Pons (tissue), 1 donor: ENCODE data around the gene APOD.
"Not testable (repeated sequence)": the region's sequence is repeated elsewhere in the genome, so short reads cannot be mapped to it uniquely, and the experiment has no call there.

Experiments used
- DNase-seq: peaks from one replicate; pipeline ENCODE4 v3.0.0-alpha.2; 2016; ENCODE audit warnings: low spot score

Gene APOD

DNA sequence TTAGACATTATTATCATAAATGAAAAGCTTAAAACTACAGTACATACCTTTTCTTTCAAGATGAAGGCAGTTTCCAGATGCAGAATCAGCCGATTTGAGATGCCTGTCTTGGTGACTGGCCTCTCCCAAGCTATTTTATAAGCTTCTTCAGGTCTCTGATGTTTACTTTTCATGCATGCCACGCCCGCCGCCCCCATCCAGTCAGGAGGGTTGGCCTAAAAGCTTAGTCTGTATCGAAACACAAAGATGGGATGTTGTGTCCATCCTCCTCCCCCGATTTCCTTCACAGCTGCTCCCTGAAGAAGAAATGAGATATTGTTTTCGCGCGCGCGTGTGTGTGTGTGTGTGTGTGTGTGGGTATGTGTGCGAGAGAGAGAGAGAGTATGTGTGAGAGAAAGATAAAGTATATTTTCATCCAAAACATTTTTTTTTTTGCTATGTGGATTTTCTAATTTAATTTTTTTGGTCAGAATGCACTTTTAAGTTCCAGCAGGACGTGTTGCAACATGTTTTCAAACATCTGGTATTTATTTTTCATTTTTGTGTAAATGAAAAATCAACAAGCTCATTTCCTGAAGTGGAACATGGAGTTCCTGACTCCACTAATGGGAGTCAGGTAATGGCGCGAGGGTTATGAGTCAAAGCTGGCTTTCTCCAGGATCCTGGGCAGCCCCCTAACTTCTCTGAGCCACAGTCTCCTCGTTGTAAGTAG lies at the start of gene APOD:
Gene APOD, minus strand, starts transcription at position 110 of the 712 bp plus-strand sequence. CDS start 4,479 bp downstream, outside the sequence.
- peak; percentile 94 for DNase-seq

GRCh38 chr3:195633351-195633750 lies 49.6 kb upstream of the APOD start:
- not testable (repeated sequence) for DNase-seq

DNA sequence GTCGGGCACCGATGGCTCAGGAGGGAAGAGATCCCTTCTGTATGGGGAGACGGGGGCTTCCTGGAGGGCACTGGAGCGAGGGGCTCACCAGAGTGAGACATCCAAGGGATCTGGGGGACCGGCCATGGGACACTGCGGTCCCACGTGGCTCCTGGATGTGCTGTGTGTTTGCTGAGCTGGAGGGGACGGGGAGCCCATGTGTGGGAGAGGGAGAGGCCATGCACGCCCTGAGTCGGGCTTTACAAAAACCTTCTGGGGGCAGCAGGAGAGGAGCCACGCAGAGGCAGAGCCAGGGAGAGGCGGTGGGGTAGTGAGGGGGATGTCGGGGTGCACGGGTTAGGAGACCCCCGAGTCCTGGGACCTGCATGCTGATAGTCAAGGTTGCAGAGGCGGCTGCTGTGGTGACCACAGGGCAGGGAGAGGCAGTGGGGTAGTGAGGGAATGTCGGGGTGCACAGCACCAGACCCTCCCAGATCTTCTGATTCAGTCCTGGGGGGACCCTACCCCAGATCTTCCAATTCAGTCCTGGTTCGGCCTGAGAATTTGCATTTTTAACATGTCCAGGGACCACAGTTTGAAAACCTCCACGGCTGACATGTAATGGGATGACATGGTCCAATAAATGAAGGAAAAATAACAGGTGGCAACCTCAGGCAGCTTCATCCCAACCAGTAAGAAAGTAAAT lies 48.9 kb upstream of the APOD start:
- DNase-seq = not testable (repeated sequence)

GRCh38 chr3:195632046-195632445 lies 48.3 kb upstream of the APOD start:
- not testable (repeated sequence) for DNase-seq

- not testable (repeated sequence) for DNase-seq
These were observed 47.3 kb upstream of the APOD start for GRCh38 chr3:195630938-195631495.

DNA sequence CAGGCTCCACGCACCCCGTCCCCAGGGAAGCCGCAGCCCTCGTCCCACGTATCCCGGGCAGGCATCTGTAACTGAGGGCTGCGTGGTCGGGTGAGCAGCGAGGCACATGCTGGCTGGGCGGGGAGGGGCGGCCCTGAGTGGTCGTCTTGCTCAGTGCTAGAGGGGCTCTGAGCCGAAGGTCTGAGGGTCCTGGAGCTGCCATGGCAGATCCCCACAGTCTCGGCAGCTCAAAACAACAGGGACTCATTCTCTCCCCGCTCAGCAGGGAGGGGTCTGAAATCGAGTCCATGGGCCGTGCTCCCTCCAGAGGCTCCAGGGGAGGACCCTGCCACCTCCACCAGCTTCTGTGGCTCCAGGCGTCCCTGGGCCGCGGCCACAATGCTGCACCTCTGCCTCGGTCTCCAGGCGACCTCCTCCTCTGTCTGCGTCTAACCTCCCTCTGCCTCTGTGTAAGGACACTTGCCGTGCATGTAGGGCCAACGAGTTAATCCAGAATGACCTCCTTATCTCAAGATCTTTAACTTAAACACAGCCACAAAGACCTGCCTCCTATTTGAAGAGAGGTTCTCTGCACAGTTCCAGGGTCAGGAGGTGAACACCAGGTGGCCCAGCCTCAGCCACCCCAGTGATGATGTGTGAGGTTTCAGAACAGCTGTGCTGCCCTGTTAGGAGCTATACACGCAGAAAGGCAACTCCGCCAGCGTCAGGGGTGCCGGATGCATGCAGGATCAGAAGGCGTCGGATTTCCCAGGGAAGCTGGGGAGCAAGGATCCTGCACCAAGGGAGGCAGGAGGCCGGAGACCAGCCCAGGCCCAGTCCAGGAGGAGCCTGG lies 46.6 kb upstream of the APOD start:
- not testable (repeated sequence) for DNase-seq

- not testable (repeated sequence) for DNase-seq
These were observed 45.9 kb upstream of the APOD start for GRCh38 chr3:195629682-195630081.

GRCh38 chr3:195628386-195628920 lies 44.7 kb upstream of the APOD start:
- DNase-seq = not testable (repeated sequence)

- DNase-seq = not testable (repeated sequence)
These were observed 44.0 kb upstream of the APOD start for GRCh38 chr3:195627515-195628385.

- not testable (repeated sequence) for DNase-seq
These were observed 41.1 kb upstream of the APOD start for GRCh38 chr3:195624603-195625560.

DNA sequence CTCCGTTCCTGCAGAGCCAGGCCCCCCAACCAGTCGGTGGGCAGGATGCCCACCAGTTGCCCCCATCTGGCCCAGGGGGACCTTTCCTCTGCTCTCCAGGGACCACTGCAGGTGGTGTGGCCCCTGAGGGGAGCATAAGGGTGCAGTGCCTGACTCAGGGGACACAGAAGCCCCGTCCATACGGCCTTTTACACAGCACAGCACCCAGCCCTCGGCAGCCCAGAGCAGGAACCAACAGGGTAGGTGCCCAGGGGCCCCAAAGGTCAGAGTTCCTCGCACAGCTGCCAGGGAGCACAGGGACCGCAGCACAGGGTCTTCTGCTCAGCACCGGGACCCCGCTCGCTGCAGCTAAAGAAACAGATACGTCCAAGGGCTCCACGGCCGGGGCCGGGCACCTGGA lies 40.4 kb upstream of the APOD start:
- DNase-seq = not testable (repeated sequence)

DNA sequence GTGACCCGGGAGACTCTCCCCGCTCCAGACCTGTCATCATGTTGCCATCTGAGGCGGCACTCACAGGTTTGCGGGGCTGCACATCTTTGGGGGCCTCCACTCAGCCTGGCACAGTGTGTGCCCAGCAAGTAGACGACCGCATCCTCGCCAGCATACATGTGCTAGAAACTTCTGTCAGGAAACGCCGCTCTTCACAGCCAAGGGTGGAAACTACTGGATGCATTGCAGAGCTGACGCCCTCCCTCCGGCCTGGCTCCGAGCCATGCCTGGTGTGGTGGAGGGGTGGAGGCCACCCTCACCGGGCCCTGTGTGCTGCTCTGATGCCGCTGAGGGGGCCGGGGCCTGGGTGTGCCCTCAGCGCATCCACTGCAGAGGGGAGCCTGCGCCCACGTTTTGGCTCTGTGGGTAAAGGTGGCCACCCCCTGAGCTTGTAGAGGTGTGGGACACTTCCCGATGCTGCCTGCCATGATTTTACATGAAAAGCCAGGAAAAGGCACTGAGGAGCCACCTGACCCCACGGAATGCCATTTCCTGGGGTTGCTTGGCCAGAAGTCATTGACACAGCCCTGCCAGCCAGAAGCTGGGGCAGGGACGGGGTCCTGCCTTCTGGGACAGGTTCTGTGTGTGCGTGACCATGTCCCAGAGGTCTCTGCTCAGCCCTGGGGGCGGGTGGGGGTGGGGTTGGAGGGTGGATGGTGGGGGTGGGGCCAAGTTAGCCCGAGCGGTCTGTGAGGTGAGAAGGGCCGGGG lies 39.7 kb upstream of the APOD start:
- DNase-seq = not testable (repeated sequence)

GRCh38 chr3:195622523-195623170 lies 38.9 kb upstream of the APOD start:
- not testable (repeated sequence) for DNase-seq

DNA sequence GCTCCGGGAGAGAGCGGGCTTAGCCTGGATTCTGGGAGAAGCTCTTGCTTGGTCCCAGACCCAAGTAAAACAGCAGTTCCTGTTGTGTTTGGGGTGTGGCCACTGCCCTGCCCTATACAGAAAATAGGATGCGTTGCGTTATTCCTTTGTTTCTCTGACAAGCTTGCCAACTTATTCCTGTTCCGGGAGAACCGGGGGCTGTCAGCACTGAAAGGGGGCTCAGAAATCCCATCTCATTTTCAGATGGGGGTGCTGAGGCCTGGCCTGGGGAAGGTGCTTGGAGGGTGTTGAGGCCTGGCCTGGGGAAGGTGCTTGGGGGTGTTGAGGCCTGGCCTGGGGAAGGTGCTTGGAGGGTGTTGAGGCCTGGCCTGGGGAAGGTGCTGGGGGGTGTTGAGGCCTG lies 38.3 kb upstream of the APOD start:
- not testable (repeated sequence) for DNase-seq

DNA sequence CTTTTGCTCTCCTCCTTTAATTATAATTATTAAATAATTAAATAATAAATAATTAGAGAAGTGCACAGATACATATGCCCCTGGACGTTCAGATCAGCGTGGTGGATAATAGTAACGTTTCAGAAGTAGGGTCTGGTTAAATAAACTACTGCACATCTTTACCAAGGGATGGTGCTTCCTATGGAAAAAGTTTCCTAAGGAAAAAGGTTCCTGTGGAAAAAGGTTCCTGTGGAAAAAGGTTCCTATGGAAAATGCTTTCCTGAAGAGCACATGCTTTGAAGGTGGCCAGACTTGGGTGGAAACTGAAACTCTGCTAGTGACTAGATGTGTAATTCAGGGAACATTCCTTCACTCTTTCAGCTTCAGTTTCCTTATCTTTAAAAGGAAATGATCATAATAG lies 37.4 kb upstream of the APOD start:
- DNase-seq = not testable (repeated sequence)

DNA sequence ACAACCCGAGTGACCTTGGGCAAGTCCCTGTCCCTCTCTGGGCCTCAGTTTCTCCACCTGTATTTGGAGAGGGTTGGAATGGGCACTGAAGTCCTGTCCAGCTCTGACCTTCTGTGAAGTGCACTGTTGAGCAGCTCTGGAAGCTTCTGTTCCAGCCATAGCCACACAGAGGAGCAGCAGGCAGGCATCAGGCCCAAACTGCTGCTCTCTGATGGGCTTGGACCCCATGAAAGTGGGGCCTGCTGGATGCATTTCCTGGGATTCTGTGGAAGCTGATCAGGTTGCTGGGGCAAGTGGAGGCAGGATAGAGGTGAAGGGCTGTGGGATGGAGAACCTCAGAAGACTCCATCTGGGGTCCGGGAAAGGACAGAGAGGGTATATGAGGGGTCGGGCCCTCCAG lies 36.7 kb upstream of the APOD start:
- not testable (repeated sequence) for DNase-seq

DNA sequence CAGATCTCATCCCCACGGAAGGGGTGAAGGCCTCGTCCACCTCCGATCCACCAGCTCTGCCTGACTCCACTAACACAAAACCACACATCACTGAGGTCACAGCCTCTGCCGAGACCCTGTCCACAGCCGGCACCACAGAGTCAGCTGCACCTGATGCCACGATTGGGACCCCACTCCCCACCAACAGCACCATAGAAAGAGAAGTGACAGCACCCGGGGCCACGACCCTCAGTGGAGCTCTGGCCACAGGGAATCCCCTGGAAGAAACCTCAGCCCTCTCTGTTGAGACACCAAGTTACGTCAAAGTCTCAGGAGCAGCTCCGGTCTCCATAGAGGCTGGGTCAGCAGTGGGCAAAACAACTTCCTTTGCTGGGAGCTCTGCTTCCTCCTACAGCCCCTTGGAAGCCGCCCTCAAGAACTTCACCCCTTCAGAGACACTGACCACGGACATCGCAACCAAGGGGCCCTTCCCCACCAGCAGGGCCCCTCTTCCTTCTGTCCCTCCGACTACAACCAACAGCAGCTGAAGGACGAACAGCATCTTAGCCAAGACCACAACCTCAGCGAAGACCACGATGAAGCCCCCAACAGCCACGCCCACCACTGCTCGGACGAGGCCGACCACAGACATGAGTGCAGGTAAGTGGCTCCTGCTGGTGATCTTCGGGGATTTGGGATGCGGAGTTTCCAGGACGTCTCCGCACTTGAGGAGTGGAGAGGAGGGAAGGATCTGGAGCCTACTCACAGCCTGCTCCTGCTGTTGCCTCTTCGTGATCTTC lies 36.0 kb upstream of the APOD start:
- not testable (repeated sequence) for DNase-seq
